C4-2B (cell line): ENCODE results near the gene BAAT.

Source experiments
- CTCF ChIP-seq: fragments of 450-650 bp; conservative IDR thresholded peaks from 2 replicates; pipeline ENCODE4 v1.5.1; 2017; ENCODE audit warnings: mild to moderate bottlenecking
- ZFX ChIP-seq: fragments of 450-650 bp; IDR thresholded peaks from 2 replicates; pipeline ENCODE4 v1.6.1; 2017

GRCh38 chr9:101432171-101432570 is 47.4 kb upstream of the BAAT start:
- TF ChIP-seq CTCF (no peak), ZFX (no peak)
